OCI-LY3 (cell line): ENCODE measurements around the gene NRXN2.

Source experiments
- CTCF ChIP-seq: fragments of 200-600, 300-600 bp; sonication (generic); IDR thresholded peaks from 2 replicates; pipeline ENCODE4 v1.5.1; 2014; ENCODE audit warnings: antibody characterized with exemption, low read length, low read depth
- EZH2phosphoT487 ChIP-seq: fragments of 200-600 bp; shearing (Covaris generic); IDR thresholded peaks from 2 replicates; pipeline ENCODE4 v1.6.1; 2018; ENCODE audit warnings: antibody characterized with exemption, mixed run types, low read depth

GRCh38 chr11:64760759-64761420 is 37.9 kb upstream of the NRXN2 start:
- TF ChIP-seq CTCF (no peak), EZH2phosphoT487 (no peak)
